Left ventricle myocardium inferior (tissue), 1 donor: ENCODE results near the gene HEG1. TPM values are rescaled to one million over a fixed set of nuclear protein-coding genes. Genes with fewer than 3 reads are reported as not detected.
"Not testable (repeated sequence)": the region's sequence is repeated elsewhere in the genome, so short reads cannot be mapped to it uniquely, and the experiment has no call there.

ENCODE experiments used
- DNase-seq: peaks from one replicate; pipeline ENCODE4 v3.0.0-alpha.2; 2020
- H3K27ac ChIP-seq: fragments of 200-600 bp; replicated peaks from 2 replicates; pipeline ENCODE4 v1.8.0; 2021
- H3K27me3 ChIP-seq: fragments of 200-600 bp; 2 replicates; pipeline ENCODE4 v1.8.0; 2021; ENCODE audit warnings: low read depth
- H3K36me3 ChIP-seq: fragments of 200-600 bp; 2 replicates; pipeline ENCODE4 v1.8.0; 2021
- H3K4me1 ChIP-seq: fragments of 200-600 bp; 2 replicates; pipeline ENCODE4 v1.8.0; 2021
- H3K4me3 ChIP-seq: fragments of 200-600 bp; 2 replicates; pipeline ENCODE4 v1.8.0; 2021; ENCODE audit warnings: mild to moderate bottlenecking, moderate library complexity
- H3K9me3 ChIP-seq: fragments of 200-600 bp; replicated peaks from 2 replicates; pipeline ENCODE4 v1.8.0; 2021
- intact Hi-C: fragments of 100-400 bp; cut with micrococcal nuclease; formaldehyde crosslinking; loops from one replicate; pipeline ENCODE4 v1.11.0; 2022
- total RNA-seq: library from RNA; stranded (reverse); fragmentation: NEBNext Ultra II Directional; extraction: Animal tissue kit (Norgen Biotek cat#: 25700); gene quantifications from one replicate; pipeline ENCODE4 v1.2.1, GENCODE V29; 2021
- TF ChIP-seq, protein P1 (sequence below): fragments of 200-600 bp; IDR thresholded peaks from 2 replicates; pipeline ENCODE4 v1.8.0; 2021; ENCODE audit warnings: antibody characterized with exemption, mild to moderate bottlenecking, borderline replicate concordance
- donor health status: DM: no; HTN: yes; CAD: no; lungs with severe emphysema.

The HEG1 gene
- total RNA-seq, 1 donor from 2014 or later, result 105 TPM

DNA sequence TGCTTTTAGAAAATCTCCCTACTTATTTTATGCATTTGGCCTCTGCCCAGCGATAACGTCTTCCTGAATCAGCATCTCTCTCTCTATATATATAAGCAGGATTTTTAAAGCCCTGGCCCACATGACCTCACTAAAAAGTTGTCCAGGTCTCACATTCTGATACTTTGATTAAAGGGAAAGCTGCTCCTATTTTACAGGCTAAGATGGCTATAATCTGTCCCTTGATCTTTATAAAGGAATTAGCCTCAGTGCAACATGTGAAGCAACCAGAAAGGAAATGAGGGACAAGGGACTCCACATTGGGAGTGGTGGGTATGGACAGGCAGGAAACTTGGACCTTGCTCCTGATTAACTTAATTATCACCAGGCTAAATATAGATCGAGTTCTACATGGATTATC is 95.7 kb downstream of the HEG1 start:
- TF ChIP-seq, protein P1, sequence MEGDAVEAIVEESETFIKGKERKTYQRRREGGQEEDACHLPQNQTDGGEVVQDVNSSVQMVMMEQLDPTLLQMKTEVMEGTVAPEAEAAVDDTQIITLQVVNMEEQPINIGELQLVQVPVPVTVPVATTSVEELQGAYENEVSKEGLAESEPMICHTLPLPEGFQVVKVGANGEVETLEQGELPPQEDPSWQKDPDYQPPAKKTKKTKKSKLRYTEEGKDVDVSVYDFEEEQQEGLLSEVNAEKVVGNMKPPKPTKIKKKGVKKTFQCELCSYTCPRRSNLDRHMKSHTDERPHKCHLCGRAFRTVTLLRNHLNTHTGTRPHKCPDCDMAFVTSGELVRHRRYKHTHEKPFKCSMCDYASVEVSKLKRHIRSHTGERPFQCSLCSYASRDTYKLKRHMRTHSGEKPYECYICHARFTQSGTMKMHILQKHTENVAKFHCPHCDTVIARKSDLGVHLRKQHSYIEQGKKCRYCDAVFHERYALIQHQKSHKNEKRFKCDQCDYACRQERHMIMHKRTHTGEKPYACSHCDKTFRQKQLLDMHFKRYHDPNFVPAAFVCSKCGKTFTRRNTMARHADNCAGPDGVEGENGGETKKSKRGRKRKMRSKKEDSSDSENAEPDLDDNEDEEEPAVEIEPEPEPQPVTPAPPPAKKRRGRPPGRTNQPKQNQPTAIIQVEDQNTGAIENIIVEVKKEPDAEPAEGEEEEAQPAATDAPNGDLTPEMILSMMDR, result no peak
- Histone ChIP-seq H3K9me3 (no peaks in the 10 kb centered on the region), H3K36me3 (no peaks in the 10 kb centered on the region), H3K27me3 (no peaks in the 10 kb centered on the region), H3K27ac (no peak overlapping the region), H3K4me3 (no peak overlapping the region), H3K4me1 (peaks cover 23% of the 10 kb centered on the region)
- no peak for DNase-seq
- intact Hi-C loops, result no loop called here

- H3K27ac ChIP-seq, H3K4me3 ChIP-seq, intact Hi-C loops, DNase-seq, H3K4me1 ChIP-seq, H3K36me3 ChIP-seq, H3K9me3 ChIP-seq, H3K27me3 ChIP-seq: not testable (repeated sequence)
Observed at GRCh38 chr3:124957951-124958350, 97.8 kb downstream of the HEG1 start.

DNA sequence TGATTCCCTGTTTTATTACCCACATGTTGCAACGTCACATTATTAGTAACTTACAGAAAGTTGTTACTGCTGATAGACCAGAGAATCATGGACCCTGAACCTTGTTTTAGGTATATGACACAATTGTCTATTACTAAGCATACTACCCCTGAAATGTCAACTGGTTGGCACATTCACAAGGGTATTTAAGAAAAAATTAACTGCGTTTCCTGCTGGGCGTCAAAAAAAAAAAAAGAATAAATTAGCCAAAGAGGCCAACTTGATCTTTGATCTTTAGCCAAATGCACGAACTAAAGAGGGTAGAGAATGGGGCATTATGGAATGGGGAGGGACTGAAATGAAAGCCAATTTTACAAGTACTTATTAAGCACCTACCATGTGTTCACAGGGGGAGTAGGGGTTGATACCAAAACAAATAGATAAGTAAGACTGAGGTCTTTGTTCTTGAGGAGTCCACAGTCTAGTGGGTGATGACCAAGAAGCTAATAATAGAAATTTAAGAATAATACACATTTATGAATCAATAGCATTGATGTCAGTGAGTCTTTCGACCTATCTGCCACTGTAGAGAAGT is 103.4 kb downstream of the HEG1 start:
- TF ChIP-seq, protein P1, result no peak
- Histone ChIP-seq H3K9me3 (no peaks in the 10 kb centered on the region), H3K27ac (no peak overlapping the region), H3K36me3 (no peaks in the 10 kb centered on the region), H3K4me3 (no peak overlapping the region), H3K4me1 (no peaks in the 10 kb centered on the region), H3K27me3 (no peaks in the 10 kb centered on the region)
- intact Hi-C loops, result no loop called here
- no peak for DNase-seq

DNA sequence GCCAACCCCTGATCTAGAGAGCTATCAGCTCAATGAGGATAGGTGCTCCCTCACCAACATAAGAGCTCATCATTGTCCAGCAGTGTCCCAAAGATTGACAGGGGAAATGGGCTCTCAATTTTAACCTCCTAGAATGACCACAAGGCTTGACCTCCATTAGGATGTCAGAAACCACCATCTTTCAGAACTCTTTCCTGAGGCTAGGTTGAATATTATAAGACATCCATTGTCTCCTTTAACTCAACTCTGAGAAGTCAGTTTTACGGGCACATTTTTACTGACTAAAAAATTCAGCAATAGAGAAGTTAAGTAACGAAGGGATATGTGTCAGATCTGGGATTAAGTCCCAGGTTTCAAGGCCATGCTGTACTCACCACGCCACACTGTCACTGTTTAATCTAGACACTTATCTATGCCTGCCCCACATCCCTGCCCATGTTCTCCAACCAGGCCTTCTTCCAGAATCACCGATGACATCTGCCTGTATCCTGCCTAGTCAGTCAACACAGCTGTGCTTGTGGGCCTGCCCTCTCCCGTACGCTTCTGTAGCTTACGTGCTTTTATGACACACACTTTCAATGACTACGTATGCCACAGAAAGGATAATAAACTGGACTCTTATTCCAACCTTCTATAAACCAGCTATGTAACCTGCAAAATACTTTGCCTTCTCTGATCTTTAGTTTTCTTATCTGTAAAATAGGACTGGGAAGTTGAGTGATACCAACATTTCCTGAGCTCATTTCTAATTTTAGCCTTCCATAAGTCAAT is 104.1 kb downstream of the HEG1 start:
- H3K36me3 ChIP-seq, result no peaks in the 10 kb centered on the region

DNA sequence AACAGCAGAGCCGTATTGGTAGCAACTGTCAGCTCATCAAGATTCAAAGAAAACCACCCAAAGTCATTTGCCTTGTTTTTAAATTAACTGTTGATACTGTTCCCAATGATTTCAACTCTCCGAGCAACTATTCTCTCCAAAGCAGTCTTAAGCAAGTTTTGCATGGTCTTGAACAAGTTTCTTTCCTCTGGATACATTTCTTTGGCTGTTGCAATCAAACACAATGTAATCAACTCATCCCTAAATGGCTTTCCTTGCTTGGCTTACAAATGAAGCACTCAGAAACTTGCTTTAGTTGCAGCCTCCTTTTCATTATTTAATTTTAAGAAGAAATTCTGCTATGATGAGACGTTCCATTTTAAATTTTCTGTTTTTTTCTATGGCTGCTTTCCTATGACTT is 105.8 kb downstream of the HEG1 start:
- TF ChIP-seq, protein P1, result no peak
- H3K36me3 ChIP-seq, result no peaks in the 10 kb centered on the region
- H3K9me3 ChIP-seq, result no peaks in the 10 kb centered on the region
- DNase-seq, result no peak
- H3K27me3 ChIP-seq, result no peaks in the 10 kb centered on the region
- H3K27ac ChIP-seq, result no peak overlapping the region
- intact Hi-C loops, result no loop called here
- H3K4me1 ChIP-seq, result no peaks in the 10 kb centered on the region
- H3K4me3 ChIP-seq, result no peak overlapping the region

More for the DNA sequence above, 104.1 kb downstream of the HEG1 start:
- Histone ChIP-seq H3K27me3 (no peaks in the 10 kb centered on the region), H3K4me1 (no peaks in the 10 kb centered on the region), H3K27ac (no peak overlapping the region), H3K4me3 (no peak overlapping the region), H3K9me3 (no peaks in the 10 kb centered on the region)
- no peak for DNase-seq
- intact Hi-C loops, result no loop called here
- TF ChIP-seq, protein P1, result no peak

DNA sequence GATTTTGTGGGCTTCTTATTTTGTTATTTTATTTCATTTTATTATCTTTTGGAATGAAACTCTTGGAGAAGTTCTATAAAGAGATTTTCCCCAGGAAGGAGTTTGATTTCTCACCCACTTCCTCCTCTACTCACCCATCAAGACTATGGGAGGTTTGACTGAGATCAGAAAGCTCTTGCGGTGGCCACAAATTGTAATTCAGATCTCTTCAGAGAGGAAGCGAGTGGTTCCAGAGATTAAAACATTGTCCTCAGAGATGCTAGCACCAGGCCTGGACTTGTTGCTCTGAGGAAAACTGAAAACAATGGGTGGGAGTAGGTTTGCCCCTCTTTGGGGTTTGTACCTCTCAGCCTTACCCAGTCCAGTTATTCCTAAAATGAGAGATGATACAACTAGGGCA is 113.2 kb downstream of the HEG1 start:
- intact Hi-C loops, result no loop called here

More for the DNA sequence above, 113.2 kb downstream of the HEG1 start:
- Histone ChIP-seq H3K27me3 (no peaks in the 10 kb centered on the region), H3K4me1 (no peaks in the 10 kb centered on the region), H3K36me3 (no peaks in the 10 kb centered on the region), H3K4me3 (no peak overlapping the region), H3K27ac (no peak overlapping the region), H3K9me3 (no peaks in the 10 kb centered on the region)
- no peak for DNase-seq
- TF ChIP-seq, protein P1, result no peak
